GM19240 (cell line): ENCODE measurements around the gene UBE2R2.

Source experiments
- DNase-seq: peaks from one replicate; pipeline ENCODE4 v3.0.0; 2011; ENCODE audit warnings: low spot score; ENCODE audit not compliant: insufficient read length

The UBE2R2 gene

GRCh38 chr9:33881635-33882034 lies 64.7 kb downstream of the UBE2R2 start:
- DNase-seq: no peak

DNA sequence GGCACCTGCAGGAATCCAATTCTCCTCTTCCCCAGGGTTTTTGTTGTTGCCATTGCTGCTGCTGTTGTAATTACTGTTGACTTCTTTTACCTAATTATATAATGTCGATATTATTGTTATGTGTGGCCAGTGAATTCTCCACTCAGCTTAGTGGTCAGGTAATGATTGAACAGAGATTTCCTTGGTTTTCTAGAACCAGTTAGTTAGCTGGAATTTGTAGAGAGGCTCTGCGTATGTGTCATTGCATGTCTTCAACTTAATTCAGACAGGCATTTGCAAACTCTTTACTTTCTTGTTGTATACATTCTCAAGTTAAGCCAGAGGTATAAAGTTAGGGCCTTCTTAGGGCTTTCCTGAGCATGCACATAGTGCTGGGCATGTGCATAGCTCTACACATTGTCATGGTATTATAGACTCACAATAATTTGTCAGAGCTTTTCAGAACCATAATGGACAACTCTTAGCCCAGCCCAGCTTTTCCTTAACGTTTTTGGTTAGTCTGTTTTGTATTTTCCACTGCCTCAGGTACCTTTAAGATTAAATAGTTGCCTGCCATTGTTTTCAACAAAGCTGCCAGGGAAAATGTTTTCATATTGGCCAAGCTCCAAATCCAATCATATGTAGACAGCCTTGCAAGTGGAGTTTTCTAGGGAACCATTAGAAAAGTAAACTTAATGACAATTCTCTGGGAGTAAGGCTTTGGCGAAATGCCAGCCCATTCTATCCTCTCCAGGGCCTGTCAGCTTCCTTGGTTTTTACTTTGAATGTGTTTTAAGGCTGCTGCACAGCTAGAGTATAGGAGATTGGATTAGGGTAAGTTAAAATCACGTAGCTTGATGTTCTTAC lies 68.1 kb downstream of the UBE2R2 start:
- DNase-seq: no peak

- no peak for DNase-seq
Observed at GRCh38 chr9:33885948-33886347, 69.0 kb downstream of the UBE2R2 start.

- DNase-seq: no peak
Observed at GRCh38 chr9:33893861-33894260, 76.9 kb downstream of the UBE2R2 start.

DNA sequence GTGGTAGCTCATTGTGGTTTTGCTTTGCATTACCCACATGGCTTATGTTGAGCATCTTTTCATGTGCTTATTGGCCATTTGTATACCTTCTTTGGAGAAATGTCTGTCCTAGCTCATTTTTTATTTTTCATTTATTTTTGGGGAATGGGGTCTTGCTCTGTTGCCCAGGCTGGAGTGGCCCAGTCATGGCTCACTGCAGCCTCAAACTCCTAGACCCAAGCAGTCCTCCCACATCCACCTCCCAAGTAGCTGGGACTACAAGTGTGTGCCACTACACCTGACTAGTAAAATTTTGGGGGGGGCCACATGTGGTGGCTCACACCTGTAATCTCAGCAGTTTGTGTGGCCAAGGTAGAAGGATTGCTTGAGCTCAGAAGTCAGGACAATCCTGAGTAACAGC lies 77.4 kb downstream of the UBE2R2 start:
- DNase-seq: no peak

DNA sequence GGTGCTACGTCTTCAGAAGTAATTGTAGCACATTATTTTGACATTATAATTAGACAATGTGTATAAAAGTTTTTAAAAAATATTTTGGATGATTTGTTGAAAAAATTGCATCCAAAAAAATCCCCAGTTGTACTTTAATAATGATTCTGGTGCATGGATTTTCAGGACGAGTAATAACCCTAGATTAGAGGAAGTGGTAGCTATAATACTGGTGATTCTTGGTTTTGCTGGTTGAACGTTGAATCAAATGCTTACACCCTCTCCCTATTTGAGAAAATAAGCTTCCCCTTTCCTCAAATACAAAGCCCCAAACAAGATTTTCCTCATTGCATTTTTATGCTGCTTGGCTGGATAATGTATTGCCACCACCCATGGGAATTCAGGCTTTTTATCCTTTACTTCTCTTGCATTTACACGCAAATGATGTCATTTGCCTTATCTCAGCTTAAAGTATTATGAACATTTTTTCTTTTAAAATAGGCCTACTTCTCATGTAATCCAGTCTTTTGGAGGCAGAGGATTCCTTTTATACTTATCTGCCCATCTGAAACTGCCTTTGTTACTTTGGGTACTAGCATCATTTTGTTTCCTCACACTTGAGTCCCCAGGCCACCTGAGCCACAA lies 86.3 kb downstream of the UBE2R2 start:
- DNase-seq: no peak

DNA sequence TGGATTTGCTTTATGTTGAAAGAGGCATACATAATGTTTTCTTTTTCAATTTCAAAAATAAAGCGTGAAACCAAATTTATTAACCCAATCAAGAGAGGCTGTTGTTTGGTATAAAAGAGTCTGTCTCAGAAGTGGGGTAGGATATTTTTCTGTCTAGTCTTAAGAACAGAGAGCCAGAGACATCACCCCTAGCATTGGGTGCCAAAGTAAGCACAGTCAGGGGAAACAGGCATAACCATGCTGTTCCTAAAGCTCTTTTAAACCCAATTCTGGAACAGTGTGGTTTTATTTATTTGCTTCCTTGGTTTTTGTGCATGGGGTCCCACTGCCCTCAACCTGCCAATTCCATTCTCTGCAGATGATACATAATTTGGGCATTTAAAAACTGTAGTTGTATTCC lies 88.2 kb downstream of the UBE2R2 start:
- no peak for DNase-seq

DNA sequence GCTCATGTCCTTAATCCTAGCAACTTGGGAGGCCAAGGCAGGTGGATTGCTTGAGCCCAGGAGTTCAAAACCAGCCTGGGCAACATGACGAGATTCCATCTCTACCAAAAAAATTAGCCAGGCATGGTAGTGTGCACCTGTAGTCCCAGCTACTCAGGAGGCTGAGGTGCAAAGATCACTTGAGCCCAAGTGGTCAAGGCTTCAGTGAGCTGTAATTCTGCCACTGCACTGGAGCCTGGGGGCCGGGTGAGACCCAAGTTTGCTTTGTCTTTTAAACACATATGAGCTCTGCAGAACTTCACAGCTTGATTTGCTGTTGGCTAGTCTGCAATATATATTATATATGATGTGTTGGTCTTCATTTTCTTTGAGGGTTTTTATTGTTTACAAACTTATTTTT lies 89.8 kb downstream of the UBE2R2 start:
- DNase-seq: no peak

DNA sequence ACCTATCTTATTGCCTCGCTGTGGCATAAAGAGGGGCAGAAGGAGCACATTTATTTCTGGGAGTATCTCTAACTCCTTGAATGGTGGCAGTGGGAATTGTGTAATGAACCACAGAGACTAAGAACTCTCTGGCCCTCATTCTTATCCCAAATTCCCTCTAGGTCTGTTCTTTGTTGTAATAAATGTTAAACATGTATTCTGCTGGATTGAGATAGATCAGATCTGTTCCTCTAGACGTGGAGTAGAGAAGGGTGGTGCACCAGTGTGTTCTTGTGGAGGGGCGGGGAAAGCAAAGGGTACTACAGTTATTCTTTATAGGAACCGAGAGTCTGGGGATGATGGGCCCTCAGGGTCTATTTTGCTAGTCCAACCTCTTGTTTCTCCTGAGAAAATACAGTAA lies 90.4 kb downstream of the UBE2R2 start:
- DNase-seq: no peak

- DNase-seq: no peak
Observed at GRCh38 chr9:33908114-33908513, 91.2 kb downstream of the UBE2R2 start.

GRCh38 chr9:33908749-33909148 lies 91.8 kb downstream of the UBE2R2 start:
- DNase-seq: no peak

DNA sequence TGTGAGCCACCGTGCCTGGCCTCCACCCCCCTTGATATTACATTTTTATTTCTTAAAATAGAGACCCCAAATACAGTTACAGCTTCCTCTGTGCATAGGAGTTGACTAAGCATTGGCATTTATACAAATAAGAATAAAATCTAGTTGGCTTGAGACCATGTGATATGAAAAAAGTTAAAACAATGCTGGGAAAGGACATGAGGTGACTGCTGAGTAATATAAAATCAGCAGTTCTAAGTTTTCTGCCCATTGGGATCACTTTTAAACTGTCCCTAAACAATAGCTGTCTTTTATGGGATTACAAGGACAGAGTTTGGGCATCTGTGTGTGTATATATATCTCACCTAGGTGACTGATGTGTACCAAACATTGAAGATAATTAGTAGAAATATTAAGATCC lies 96.6 kb downstream of the UBE2R2 start:
- DNase-seq: no peak

GRCh38 chr9:33914887-33915628 lies 98.1 kb downstream of the UBE2R2 start:
- DNase-seq: no peak

DNA sequence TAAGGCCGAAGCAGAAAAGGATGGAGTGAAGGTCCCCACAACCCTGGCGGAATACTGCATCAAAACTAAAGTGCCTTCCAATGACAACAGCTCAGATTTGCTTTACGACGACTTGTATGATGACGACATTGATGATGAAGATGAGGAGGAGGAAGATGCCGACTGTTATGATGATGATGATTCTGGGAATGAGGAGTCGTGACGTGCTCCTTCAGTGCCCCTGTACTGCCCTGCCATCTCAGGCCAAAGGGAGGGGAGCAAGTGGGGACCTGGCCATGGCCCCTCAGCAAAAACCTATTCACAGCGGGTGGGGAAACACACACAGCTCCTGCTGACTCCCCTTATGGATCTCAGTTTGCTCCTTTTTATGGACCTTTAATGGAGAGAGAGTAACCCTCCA lies 100.1 kb downstream of the UBE2R2 start:
- no peak for DNase-seq

GRCh38 chr9:33919276-33919897 lies 102.4 kb downstream of the UBE2R2 start:
- no peak for DNase-seq

DNA sequence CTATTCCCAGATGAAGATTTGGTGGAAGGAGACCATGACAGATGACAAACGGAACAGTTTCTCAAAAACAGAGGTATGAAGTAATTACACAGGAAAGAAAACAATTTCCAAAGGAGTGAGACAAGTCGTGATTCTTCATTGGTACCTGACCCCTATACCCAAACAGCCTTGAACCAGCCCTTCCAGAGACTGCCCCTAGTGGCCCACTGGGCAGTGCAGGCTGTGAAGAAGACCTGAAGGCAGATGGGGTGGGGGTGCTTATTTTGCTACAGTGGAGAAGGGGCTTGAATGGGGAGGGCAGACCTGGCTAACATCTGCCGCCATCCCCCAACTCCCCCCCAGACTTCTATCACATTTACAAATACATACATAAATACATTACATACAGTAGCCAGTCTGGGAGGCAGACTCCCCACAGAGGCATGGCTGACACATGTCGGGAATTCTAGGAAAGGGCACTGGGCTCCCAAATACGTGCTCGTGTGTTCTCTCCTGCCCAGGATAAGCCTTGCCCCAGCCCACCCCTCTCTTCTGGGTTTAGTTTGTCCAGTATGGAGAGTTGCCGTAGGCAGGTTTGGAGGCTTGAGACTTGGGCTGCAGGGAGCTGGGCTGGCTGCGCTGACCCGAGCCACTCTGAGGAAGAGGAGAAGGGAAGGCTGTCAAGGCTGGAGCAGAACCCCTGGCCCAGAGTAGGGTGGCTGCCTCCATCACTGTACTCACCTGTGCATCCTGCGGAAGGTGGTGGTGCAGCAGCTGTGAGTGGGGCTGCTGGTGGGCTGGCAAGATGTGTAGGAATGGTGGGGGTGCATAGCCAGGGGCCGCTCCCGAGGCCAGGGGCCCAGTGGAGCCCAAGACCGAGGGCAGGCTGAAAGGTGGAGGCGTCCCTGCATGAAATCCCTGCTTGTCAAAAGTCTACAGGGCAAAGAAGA lies 105.3 kb downstream of the UBE2R2 start:
- no peak for DNase-seq

DNA sequence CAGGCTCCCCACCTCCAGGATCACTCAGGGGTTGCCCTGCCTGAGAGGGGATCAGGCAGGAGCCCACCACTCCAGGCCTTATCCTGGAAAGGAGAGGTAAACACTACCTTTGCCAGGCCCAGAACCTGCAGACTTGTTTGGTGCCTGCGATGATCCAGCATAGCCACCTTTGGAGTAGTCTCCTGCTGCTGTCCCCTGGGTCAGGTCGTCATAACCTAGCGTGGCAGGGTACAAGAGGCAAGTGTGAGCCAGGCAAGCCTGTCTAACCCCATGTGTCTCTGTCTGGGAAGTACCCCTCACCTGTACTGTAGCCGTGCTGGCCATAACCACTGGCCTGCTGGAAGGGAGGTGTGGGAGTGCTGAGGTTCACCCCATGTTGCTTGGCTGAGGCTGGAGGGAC lies 106.1 kb downstream of the UBE2R2 start:
- no peak for DNase-seq

DNA sequence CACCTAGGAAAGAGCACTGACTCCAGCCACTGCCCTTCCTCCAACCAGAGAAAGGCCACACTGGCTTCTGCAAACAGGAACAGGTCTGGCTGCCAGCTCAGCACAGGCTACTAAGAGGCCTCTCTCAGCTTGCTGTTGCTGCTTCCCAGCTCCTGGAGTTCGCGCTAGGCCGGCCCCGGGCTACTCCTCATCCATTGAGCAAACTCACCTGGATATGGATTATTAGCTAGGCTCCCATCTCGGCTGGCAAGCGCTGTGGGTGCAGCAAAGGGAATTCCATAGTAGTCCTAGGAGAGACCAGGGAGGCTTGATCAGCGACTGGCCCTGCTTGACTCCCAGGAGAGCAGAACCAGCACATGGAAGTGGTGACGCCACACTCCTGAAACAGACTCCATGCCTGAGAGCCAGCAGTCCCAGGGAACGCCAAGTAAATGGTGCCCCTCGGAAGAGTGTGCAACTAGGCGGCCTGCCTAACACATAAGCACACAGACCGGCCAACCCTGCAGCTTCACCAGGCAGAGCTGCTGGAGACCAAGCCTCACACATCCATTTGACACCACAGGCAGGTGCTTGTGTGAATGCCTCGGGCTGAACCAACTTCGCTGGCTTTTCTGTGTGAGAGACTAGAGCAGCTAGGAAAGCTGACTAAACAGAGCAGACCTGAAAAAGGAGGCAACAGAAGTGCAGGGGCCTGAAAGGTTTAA lies 107.2 kb downstream of the UBE2R2 start:
- DNase-seq: no peak

- no peak for DNase-seq
Observed at GRCh38 chr9:33924978-33925797, 108.2 kb downstream of the UBE2R2 start.
